ENCODE measurements around the gene MBD3L2B.

Gene MBD3L2B

GRCh38 chr19:7013678-7014077 lies 7.6 kb downstream of the MBD3L2B start:
- DNase-seq (ENCODE audit: low read depth), result no peak
- no peak overlapping the region for H3K4me3 ChIP-seq (ENCODE audit: low read length)
- no peak for TF ChIP-seq CTCF (conservative IDR thresholded peaks at IDR 0.05; ENCODE audit: low read depth, low read length)

GRCh38 chr19:7010722-7011593 lies 10.3 kb downstream of the MBD3L2B start:
- no peak overlapping the region for H3K4me3 ChIP-seq (ENCODE audit: low read length)
- no peak for TF ChIP-seq CTCF (conservative IDR thresholded peaks at IDR 0.05; ENCODE audit: low read depth, low read length)
- no peak for DNase-seq (ENCODE audit: low read depth)

- no peak for DNase-seq (ENCODE audit: low read depth)
- H3K4me3 ChIP-seq (ENCODE audit: low read length), result no peak overlapping the region
- no peak for TF ChIP-seq CTCF (conservative IDR thresholded peaks at IDR 0.05; ENCODE audit: low read depth, low read length)
Observed at GRCh38 chr19:7007859-7008258, 13.4 kb downstream of the MBD3L2B start.

GRCh38 chr19:7006135-7006704 lies 15.0 kb downstream of the MBD3L2B start:
- no peak overlapping the region for H3K4me3 ChIP-seq (ENCODE audit: low read length)
- TF ChIP-seq CTCF (conservative IDR thresholded peaks at IDR 0.05; ENCODE audit: low read depth, low read length), result no peak
- no peak for DNase-seq (ENCODE audit: low read depth)

GRCh38 chr19:7004313-7004931 lies 16.8 kb downstream of the MBD3L2B start:
- H3K4me3 ChIP-seq (ENCODE audit: low read length), result no peak overlapping the region
- peak; percentile 77 for TF ChIP-seq CTCF (conservative IDR thresholded peaks at IDR 0.05; ENCODE audit: low read depth, low read length)
- DNase-seq (ENCODE audit: low read depth), result peak; percentile 5

GRCh38 chr19:7000816-7001215 lies 20.4 kb downstream of the MBD3L2B start:
- DNase-seq (ENCODE audit: low read depth), result no peak
- H3K4me3 ChIP-seq (ENCODE audit: low read length), result no peak overlapping the region
- TF ChIP-seq CTCF (conservative IDR thresholded peaks at IDR 0.05; ENCODE audit: low read depth, low read length), result no peak
